Measurements from ENCODE around the gene ALKBH8.
"Not testable (repeated sequence)": the region's sequence is repeated elsewhere in the genome, so short reads cannot be mapped to it uniquely, and the experiment has no call there.

Gene ALKBH8

GRCh38 chr11:107576497-107577345 is 11.2 kb upstream of the ALKBH8 start:
- not testable (repeated sequence) for DNase-seq (ENCODE audit: low read depth)

- no peak for DNase-seq (ENCODE audit: low read depth)
These were observed 7.9 kb upstream of the ALKBH8 start for GRCh38 chr11:107573438-107573837.

- DNase-seq (ENCODE audit: low read depth) = no peak
These were observed 4.5 kb upstream of the ALKBH8 start for GRCh38 chr11:107570015-107570414.

- DNase-seq (ENCODE audit: low read depth) = no peak
These were observed 2.3 kb upstream of the ALKBH8 start for GRCh38 chr11:107567739-107568335.

GRCh38 chr11:107566569-107566968 is 1.0 kb upstream of the ALKBH8 start:
- DNase-seq (ENCODE audit: low read depth) = no peak

GRCh38 chr11:107565955-107566501 is 493 bp upstream of the ALKBH8 start:
- not testable (repeated sequence) for DNase-seq (ENCODE audit: low read depth)

- no peak for DNase-seq (ENCODE audit: low read depth)
These were observed 687 bp downstream of the ALKBH8 start for GRCh38 chr11:107564877-107565218.

- DNase-seq (ENCODE audit: low read depth) = no peak
These were observed 1.8 kb downstream of the ALKBH8 start for GRCh38 chr11:107563702-107564101.

- DNase-seq (ENCODE audit: low read depth) = no peak
These were observed 2.8 kb downstream of the ALKBH8 start for GRCh38 chr11:107562647-107563208.

- DNase-seq (ENCODE audit: low read depth) = no peak
These were observed 3.8 kb downstream of the ALKBH8 start for GRCh38 chr11:107561688-107562087.

GRCh38 chr11:107550304-107550703 is 15.2 kb downstream of the ALKBH8 start:
- no peak for DNase-seq (ENCODE audit: low read depth)

GRCh38 chr11:107549954-107550285 is 15.6 kb downstream of the ALKBH8 start:
- DNase-seq (ENCODE audit: low read depth) = no peak

GRCh38 chr11:107549253-107549953 is 16.1 kb downstream of the ALKBH8 start:
- no peak for DNase-seq (ENCODE audit: low read depth)

- no peak for DNase-seq (ENCODE audit: low read depth)
These were observed 17.6 kb downstream of the ALKBH8 start for GRCh38 chr11:107547961-107548360.

GRCh38 chr11:107545101-107545514 is 20.4 kb downstream of the ALKBH8 start:
- DNase-seq (ENCODE audit: low read depth) = no peak

- DNase-seq (ENCODE audit: low read depth) = no peak
These were observed 26.7 kb downstream of the ALKBH8 start for GRCh38 chr11:107538821-107539220.

GRCh38 chr11:107538239-107538638 is 27.3 kb downstream of the ALKBH8 start:
- no peak for DNase-seq (ENCODE audit: low read depth)

- DNase-seq (ENCODE audit: low read depth) = not testable (repeated sequence)
These were observed 28.4 kb downstream of the ALKBH8 start for GRCh38 chr11:107537155-107537554.

GRCh38 chr11:107526197-107526596 is 39.3 kb downstream of the ALKBH8 start:
- DNase-seq (ENCODE audit: low read depth) = no peak

GRCh38 chr11:107508858-107509244 is 56.7 kb downstream of the ALKBH8 start:
- no peak for DNase-seq (ENCODE audit: low read depth)

- no peak for DNase-seq (ENCODE audit: low read depth)
These were observed 57.2 kb downstream of the ALKBH8 start for GRCh38 chr11:107508201-107508857.

GRCh38 chr11:107505647-107506225 is 59.8 kb downstream of the ALKBH8 start:
- no peak for DNase-seq (ENCODE audit: low read depth)

All from HS-27A (cell line).